Astrocyte of the hippocampus (primary cell): ENCODE measurements around the gene HNRNPDL.
"Not testable (repeated sequence)": the region's sequence is repeated elsewhere in the genome, so short reads cannot be mapped to it uniquely, and the experiment has no call there.

ENCODE experiments used
- DNase-seq: peaks from one replicate; pipeline ENCODE4 v3.0.0; 2011; ENCODE audit warnings: low read depth, low spot score

The HNRNPDL gene

GRCh38 chr4:82386312-82386711, 44.0 kb downstream of the HNRNPDL start:
- DNase-seq = not testable (repeated sequence)

- DNase-seq = no peak
Measured at GRCh38 chr4:82382751-82383150, 47.5 kb downstream of the HNRNPDL start.

- no peak for DNase-seq
Measured at GRCh38 chr4:82381661-82382296, 48.5 kb downstream of the HNRNPDL start.

GRCh38 chr4:82381235-82381634, 49.0 kb downstream of the HNRNPDL start:
- DNase-seq = no peak

- DNase-seq = no peak
Measured at GRCh38 chr4:82380831-82381230, 49.4 kb downstream of the HNRNPDL start.

GRCh38 chr4:82380344-82380743, 49.9 kb downstream of the HNRNPDL start:
- DNase-seq = no peak

GRCh38 chr4:82376109-82376508, 54.2 kb downstream of the HNRNPDL start:
- no peak for DNase-seq

GRCh38 chr4:82373816-82374625, 56.2 kb downstream of the HNRNPDL start, which contains the start of gene HNRNPD:
TSS of gene HNRNPD (minus strand) at chr4:82373991. CDS start at chr4:82373678, 313 bp downstream.
- peak; percentile 99 for DNase-seq

- DNase-seq = no peak
Measured at GRCh38 chr4:82373486-82373815, 56.8 kb downstream of the HNRNPDL start.
